Cardiac fibroblast (primary cell): ENCODE data around the gene MYLIP.
A peak's percentile ranks its signal among the peaks of the same experiment; 100 is the strongest.

Experiments used
- DNase-seq, 2 donors: peaks; one replicate each; pipeline versions ENCODE4 v3.0.0 to v3.0.0-alpha.2; 2010; ENCODE audit warnings: low read depth in 2 of 2
- H3K4me3 ChIP-seq, 2 donors: replicated peaks in 1 of 2; 1 replicate in 1 of 2; 2 replicates in 1 of 2; pipeline ENCODE4 v1.5.1; 2011; ENCODE audit warnings: low read depth in 2 of 2, low read length in 2 of 2, mild to moderate bottlenecking in 2 of 2, moderate library complexity in 1 of 2
- TF ChIP-seq, protein P1 (sequence below): IDR thresholded peaks from one replicate; pipeline ENCODE4 v1.5.1; 2011; ENCODE audit warnings: low read depth, mild to moderate bottlenecking, low read length, inconsistent platforms

Gene MYLIP

DNA sequence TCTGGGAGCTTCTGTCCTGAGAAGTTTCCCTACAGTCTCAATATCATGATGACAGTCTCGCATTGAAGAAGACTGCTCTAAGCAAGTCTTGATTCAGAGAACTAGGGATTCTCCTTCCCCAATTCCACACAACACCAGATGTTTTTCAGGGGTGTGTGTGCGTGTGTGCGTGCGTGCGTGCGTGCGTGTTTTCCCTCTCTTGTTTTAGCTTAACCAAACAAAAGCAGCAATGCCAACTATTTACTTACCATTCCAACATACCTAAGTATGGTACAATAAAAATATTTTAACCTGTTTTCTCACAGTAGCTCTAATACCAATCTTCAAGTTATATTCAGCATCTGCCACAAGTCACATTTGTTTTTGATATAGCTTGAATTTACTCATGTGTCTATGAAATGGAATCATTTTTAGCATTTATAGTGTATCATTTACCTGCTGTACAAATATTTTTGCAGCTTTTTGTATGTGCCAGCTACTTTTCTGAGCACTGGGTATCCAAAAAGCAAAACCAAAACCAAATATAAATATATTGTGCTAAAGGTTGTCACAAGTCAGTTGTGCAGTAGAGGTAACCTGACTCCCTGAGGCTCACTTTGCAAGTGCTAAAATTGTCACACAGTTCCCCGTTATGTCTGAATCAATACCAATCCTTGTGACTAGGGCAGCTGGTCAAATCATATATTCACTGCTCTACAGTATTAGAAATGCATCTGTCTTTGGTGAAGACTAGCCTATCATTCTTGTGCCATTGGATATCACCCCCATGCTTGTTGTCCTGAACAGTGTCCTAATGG, 21.7 kb upstream of the MYLIP start:
- TF ChIP-seq, protein P1, sequence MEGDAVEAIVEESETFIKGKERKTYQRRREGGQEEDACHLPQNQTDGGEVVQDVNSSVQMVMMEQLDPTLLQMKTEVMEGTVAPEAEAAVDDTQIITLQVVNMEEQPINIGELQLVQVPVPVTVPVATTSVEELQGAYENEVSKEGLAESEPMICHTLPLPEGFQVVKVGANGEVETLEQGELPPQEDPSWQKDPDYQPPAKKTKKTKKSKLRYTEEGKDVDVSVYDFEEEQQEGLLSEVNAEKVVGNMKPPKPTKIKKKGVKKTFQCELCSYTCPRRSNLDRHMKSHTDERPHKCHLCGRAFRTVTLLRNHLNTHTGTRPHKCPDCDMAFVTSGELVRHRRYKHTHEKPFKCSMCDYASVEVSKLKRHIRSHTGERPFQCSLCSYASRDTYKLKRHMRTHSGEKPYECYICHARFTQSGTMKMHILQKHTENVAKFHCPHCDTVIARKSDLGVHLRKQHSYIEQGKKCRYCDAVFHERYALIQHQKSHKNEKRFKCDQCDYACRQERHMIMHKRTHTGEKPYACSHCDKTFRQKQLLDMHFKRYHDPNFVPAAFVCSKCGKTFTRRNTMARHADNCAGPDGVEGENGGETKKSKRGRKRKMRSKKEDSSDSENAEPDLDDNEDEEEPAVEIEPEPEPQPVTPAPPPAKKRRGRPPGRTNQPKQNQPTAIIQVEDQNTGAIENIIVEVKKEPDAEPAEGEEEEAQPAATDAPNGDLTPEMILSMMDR: no peak
- no peak for DNase-seq
- H3K4me3 ChIP-seq: no peak overlapping the region

DNA sequence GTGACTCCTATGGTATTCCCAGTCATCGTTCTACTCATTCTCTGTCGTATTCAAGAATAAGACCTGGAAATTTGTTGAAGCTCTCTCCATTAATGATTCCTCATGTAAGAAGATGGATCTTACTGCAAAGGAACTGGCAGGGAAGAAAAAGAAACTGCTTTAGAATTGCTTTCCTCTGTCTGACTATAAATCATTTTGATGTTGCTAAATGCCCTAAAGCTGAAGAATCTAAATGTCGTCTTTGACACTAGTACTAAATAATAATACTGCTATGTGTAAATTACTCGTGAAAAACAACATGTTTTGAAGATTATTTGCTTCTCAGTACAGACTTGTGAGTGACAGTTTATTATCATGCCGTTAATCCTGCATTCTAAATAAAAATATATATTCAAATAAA, 20.5 kb upstream of the MYLIP start:
- TF ChIP-seq, protein P1: no peak
- no peak overlapping the region for H3K4me3 ChIP-seq
- no peak for DNase-seq

DNA sequence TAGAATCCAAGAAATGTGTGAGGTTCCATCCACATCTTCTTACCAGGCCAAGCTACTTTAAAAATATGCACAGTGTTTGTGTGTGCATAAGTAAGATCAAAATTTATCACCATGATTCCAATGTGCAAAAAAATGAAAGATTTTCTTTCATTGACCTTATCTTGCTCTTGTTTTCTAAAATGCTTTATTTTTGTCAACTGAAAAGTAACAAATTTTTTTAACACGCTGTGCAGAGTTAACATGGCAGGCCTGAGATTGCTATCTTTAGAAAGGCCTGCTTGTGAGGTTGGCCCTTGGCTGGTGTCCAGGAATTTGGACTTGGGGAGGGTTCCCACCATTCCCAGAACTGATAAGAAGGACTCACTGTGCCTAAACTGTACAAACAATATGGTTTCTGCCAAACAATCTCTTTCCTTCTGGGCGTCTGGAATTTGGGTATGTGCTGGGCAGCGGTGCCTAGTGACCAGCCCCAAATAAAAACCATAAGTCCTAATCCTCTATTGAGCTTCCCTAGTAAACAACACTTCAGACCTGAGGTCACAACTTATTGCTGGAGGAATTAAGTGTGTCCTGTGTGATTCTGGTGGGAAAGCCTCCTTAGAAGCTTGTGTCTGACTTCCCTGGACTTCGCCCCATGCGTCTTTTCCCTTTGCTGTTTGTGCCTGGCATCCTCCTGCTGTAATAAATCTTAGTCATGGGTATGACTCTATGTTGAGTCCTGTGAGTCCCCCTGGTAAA, 19.8 kb upstream of the MYLIP start:
- no peak overlapping the region for H3K4me3 ChIP-seq
- DNase-seq: peak in 1 of 2 donors; percentile 81
- TF ChIP-seq, protein P1: no peak

DNA sequence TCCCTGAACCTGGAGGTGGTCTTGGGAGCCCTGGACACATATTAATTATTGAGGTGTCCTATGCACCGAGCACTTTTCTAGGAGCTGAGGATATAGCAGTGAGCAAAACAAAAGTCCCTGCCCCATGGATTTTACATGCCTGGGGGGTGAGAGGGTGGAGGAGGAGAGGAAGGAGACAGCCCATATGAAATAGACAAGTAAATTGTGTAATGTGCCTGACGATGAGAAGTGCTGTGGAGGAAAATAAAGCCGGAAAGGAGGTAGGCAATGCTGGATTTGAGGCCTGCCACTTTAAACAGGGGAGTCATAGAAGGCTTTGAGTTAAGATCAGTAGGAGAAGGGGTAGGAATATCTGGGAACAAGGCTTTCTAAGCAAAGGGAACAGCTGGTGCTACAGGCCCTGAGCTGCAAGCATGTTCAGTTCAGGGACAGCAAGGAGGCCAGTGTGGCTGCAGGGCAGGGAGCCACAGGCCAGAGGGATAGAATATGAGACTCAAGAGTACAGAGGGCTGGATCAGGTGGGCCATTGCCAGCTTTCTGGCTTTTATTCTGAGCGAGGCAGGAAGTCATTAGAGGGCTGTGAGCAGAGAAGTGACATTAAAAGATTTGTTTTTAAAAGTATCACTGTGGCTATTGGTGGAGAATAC, 19.1 kb upstream of the MYLIP start:
- TF ChIP-seq, protein P1: no peak
- no peak overlapping the region for H3K4me3 ChIP-seq
- peak in 1 of 2 donors; percentile 11 for DNase-seq

DNA sequence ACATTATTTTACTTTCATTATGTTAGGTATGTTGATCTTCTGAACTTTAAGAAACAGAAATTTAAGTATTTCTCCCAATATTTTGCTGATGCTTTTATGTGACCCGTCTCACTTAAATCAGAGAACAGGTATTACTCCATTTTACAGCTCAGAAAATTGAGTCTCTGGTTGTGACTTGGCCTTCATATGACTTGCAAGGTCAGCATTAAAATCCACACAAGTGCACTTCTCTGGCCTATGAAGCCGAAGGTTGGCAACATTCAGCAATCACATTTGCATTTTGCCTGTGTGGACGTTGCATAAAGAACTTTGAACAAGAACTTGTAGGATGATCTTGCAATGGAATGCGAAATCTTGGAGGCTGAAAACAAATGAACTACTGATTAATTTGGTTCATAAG, 10.1 kb upstream of the MYLIP start:
- no peak overlapping the region for H3K4me3 ChIP-seq
- TF ChIP-seq, protein P1: no peak
- DNase-seq: no peak

DNA sequence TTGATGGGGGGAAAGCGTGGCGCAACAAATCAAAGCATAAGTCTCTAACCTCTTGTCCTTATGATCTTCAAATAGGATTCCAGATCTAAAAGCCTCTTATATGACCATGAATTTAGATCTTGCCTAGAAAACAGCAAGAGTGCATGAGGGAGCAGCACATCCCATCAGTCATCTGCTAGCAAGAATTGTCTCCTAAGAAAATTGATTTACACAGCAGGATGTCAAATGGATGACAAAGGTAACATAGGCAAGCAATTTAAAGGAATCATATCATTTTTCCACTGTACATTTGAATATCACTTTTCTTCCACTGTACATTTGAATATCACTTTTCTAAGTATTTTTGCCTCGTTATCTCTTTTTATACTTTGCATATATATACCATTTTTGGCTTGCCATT, 7.5 kb upstream of the MYLIP start:
- no peak for DNase-seq
- TF ChIP-seq, protein P1: no peak

More for the DNA sequence above, 7.5 kb upstream of the MYLIP start:
- no peak overlapping the region for H3K4me3 ChIP-seq
